GM18870 (cell line): ENCODE data around the gene AANAT.

Experiments used
- ATAC-seq: cut with Tn5 transposase; IDR thresholded peaks from one replicate; pipeline ENCODE4 v1.9.1; 2021; ENCODE audit warnings: moderate library complexity; ENCODE audit not compliant: unreplicated experiment

AANAT gene

DNA sequence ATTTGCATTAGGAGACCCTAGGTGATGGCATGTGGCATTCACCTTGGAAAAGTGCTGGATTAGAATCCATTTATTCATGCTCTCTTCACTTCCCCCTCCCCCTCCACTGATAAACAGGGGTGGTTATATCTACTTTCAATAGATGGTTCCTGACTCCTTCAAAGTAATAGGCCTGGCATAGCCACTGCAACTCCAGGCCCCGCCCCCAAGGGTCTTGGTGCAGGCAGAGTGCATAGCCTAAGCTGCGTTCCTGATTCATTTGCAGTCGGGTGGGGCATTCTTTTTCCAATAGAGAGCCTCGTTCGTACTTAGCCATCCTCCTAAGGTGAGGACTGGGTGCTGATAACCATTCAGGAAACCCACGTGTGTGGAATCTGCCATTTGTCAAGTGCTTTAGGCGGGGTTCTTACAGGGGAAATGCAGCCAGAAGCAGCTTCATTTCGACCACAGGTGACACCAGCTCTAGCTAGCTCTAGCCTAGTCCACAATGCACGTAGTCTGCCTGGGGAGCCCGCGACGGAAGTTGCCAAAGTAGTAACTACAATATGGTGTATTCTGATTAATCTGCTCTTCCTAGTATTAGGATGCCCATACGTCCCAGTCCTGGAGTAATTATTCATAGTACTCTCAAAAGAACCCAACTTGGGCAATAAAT is 25.6 kb upstream of the AANAT start:
- no peak for ATAC-seq

DNA sequence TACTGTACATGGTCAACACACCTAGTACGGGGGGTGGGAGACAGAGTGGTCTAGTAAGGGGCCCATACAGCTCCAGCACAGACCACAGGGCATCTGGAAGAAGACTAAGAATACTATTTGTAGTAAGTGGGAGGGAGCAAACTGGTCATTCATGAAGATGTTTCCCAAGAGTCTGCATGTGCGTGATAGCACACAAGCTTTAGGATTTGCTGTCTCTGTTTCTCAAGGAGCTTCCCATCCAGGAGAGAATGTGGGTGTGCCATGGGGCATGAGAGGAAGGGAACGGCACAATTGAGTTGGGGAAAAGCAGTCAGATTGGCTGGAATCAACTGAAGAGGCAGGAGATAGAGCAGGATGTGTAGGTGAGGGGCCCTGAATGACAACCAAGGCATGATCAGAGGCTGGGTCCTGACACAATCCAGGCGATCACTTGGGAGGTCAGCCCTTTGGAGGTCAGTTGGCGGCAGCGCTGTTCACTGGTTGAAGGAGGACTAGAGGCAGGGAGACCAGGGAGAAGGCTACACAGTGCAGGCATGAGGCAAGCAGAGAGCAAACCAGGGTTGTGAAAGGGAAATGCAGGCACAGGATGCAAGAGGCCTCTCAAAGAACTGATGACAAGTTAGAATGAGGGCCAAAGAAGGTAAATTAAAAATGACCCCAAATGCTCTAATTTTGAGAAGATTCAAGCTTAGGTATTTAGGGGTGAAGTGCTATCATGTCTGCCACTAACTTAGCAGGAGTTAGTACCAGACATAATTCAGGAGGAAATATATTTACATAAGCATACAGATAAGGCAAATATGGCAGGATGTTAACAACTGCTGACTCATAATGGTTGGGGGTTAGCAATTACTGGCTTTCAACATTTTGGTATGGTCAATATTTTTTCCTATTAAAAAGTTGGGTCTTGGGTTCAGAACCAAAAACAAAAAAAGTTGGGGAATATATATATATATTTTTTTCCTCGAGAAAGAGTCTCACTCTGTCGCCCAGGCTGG is 24.8 kb upstream of the AANAT start:
- ATAC-seq, result no peak

DNA sequence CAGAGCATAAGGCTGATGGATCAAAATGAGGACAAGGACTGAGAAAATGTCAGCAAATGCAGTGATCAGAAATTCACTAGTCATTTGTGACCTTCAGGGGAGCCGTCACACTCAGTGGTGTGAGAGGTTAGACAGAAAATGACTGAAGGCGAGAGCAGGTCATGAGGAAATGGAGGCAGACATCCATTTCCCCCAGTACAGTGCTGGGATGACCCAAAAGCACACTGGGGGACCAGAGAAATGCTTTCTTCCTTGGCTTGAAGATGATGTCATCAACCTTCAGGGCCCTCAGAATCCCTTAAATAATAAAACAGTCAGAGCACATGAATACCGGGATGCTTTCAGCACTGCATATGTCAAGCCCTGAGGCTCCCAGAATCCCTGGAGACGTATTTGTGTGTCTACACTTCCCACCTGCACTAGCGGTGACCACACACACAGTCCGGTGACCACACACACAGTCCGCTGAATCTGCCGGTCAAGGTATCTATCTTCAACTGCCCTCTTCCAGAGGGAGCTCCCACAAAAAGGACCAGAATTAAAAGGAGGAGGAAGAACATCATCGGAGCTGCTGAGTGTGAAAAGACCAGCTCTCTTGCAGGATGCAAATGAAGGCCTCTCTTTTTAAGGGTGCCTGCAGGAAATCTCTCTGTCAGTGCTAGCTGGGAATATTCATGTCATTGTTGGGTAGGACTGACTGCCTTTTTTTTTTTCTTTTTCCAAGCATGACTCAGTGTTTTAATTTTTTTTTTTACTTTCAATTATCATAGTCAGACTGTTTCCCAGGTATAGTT is 22.7 kb upstream of the AANAT start:
- no peak for ATAC-seq

DNA sequence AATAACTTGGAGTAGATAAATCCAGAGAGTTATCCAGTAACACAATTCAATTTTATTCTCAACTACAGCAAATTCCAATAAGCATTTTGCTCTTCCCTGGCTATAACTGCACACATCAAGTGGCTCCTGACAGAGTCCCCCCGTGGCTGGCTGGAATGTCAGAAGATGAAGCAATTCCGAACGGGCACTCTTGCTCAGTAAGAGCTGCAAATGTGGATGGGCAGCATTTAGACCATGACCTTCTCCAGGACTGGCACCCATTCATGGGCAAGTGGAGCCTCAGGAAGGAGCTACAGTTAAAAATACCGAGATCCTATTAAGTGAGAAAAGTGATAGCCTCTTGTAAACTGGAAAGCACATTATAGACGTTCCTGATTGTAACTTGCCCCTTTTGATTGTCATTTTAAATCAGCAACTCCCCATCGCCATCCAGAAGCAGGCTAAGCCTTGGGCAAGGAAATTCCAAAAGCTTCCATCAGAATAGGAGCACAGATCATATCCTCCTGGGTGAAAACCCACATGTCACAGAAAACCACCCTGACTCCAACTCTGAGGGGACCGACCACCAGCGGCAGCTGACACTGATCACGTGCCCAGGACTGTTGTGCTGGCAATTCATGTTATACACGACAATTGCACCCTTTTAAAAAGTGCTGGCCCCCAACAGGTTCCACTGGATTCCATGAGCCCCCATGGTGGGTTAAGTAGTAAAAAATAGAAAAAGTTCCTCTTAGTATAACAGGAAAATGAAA is 21.5 kb upstream of the AANAT start:
- no peak for ATAC-seq

DNA sequence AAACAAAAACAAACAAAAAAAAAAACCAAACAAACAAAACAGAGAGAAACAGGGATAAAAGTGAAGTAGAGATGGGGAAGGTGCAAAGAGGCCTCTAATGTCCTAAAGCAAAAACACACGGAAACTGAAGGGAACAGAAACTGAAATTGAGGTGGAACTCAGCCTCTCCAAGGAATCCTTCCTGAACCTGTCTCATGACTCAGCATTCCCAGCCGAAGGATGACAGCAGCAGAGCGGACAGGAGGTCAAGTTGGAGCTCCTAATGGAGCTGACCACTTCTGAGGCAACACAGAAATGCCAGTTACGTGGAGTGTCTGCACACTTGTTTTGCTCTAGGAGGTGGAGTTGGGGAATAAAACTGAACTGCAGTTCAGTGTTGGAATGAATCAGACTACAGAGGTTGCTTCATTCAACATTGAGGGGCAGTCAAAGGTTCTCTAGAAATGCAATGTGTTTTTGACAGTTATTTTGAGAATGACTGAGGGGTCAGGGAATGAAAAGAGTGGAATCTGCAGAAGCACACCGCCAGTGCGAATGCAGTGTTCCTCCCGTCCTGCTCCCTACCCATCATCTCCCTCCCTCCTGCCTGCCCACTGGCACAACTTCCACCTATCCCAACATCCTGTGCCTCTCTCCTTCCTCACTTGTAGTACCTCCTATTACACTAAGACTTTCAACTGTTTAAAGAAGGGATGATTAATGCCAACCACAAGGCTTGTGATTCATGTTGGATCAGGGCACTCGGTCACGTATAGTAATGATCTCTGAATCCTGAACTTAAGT is 20.8 kb upstream of the AANAT start:
- ATAC-seq, result no peak

DNA sequence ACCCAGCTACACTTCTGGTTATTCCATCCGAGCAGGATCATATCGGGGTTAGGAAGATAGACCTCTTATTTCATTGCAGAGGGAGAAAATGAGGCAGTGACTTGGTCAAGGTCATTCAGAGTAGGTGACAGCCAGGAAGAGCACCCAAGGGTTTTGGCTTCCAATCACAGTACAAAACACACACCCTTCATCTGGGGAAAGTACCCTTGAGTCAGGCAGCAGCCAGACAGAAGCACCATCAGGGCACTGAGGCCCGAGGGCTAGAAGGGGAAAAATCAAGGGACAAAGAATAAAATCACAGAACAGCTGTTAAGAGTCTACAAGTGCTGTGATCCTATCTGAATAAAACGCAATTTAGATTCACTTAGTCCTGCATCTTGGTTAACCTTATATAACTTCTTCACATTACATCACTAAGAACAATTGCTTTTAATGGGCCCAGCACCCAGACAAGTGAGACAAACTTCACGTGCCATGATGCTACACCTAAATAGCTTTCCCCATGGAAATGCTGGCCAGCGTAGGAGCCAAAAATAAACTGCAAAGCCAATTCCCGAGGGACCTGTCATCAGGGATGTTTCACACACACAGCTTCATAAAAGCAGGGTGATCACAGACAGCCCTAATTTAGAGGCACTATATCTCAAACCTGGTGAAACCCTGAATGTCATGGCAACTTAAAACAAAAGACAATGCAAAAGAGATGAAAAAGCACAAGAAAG is 19.3 kb upstream of the AANAT start:
- no peak for ATAC-seq

DNA sequence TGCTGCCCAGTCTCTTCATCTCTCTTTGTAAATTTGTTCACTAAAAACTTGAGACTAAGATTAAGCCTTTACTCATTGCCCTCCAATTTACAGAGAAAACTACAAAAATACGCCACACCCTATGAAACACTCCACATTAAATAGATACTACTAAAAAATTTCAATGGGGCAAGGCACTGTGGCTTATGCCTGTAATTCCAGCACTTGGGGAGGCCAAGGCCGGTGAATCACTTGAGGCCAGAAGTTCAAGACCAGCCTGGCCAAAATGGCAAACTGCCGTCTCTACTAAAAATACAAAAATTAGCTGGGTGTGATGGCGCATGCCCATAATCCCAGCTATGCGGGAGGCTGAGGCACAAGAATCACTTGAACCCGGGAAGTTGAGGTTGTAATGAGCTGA is 18.3 kb upstream of the AANAT start:
- no peak for ATAC-seq

GRCh38 chr17:76451506-76451905 is 15.9 kb upstream of the AANAT start:
- ATAC-seq, result no peak

DNA sequence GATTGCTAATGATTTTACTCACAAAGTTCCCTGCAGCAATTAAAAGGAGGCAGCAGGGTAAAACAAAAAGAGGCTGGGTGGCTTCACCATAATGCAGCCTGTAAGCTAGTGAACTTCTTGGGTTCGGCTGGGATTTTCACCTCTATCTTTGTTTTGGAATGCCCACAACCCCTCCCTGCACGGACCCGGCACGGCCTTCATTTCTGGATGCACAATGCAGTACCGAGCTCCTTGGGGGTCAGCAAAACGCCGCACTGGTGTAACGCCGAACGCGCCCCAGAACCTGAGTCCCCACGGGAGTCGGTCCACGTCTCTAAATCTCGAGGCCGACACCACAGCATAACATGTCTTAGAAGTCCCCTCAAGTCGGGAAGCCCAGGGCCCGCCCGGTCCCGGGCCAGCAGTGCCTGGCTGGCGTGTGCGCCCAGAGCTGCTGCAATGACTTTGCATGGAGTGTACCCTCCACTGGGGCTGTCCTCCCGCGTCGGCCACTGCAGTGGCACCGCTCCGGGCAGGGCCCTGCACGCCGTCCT is 15.2 kb upstream of the AANAT start:
- no peak for ATAC-seq

GRCh38 chr17:76452660-76453430 is 14.6 kb upstream of the AANAT start, which contains the start of gene UBE2O:
TSS of gene UBE2O (minus strand) at chr17:76453152. CDS start at chr17:76453141, 11 bp downstream.
- ATAC-seq, result no peak

- ATAC-seq, result no peak
Measured at GRCh38 chr17:76453431-76453743, 14.0 kb upstream of the AANAT start.

DNA sequence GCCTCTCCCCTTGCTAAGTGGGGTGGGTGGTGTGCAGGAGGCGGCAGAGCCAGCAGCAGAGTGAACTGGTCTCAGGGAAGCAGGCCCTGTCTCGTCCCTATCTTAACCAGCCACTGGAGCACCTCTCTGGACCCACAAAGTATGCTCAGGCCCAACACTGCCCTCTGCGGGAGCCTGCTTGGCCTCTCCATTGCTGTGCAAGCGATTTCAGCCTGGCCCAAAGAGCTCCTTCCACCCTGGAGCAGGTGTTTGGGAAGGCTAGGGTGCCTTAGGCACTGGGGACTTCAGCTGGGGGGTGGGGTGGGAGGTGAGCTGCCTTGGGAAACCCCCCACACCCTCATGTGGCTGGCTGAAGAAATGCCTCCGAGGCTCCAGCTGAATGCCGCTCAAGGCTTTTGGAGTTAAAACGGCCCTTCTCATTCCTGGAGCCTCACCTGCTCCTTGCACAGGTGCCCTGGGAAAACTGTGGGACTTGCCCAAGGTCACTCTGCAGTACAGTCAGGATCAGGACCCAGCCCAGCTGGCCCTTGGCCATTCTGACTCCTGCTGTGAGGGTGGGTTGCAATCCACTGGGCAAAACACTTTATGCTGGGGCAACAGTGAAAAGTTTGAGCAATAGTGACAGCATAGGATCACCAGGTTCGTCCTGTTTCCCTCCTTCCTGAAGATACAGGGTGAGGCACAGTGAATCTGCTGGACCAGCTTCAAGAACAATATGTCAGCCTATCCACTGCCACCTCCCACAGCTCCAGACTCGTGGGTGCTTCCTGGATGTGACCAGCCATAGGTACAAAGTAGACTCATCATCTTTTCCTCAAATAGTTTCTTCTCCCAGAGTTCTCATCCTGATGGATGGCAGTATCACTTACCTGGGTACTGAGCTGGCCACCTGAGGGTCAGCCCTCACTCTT is 8.6 kb upstream of the AANAT start:
- ATAC-seq, result no peak

DNA sequence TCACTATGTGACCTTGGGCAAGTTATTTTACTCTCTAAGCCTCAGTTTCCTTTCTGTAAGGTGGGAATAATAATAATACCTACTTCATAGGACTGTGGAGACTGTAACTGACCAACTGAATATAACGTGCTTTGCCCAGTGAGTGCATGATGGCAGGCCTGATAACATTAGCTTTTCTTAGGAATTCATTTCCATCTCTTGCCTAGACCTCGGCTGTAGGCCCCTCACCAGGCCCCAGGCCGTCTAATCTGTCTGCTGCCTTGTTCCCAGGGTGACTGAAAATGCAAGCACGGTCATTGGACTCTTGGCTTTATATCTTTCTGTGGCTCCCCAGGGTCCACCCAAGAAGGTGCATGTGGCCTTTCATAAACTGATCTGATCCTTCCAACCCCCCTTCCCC is 7.7 kb upstream of the AANAT start:
- ATAC-seq, result no peak

- no peak for ATAC-seq
Measured at GRCh38 chr17:76461765-76462555, 5.4 kb upstream of the AANAT start.

- ATAC-seq, result no peak
Measured at GRCh38 chr17:76462556-76463290, 4.7 kb upstream of the AANAT start.

- ATAC-seq, result no peak
Measured at GRCh38 chr17:76466775-76467130, 650 bp upstream of the AANAT start.
